Activated CD4-positive, alpha-beta T cell treated with anti-CD3 and anti-CD28 coated beads, Interleukin-2, amount 50 U/mL, for 1 hour (primary cell): ENCODE measurements around the gene KDM8.
A peak's percentile ranks its signal among the peaks of the same experiment; 100 is the strongest.
"Not testable (repeated sequence)": the region's sequence is repeated elsewhere in the genome, so short reads cannot be mapped to it uniquely, and the experiment has no call there.

ENCODE experiments used
- DNase-seq: peaks from one replicate; pipeline ENCODE4 v3.0.0-alpha.2; 2020

KDM8 gene

GRCh38 chr16:27246439-27246838 lies 43.1 kb downstream of the KDM8 start:
- DNase-seq = no peak

- DNase-seq = not testable (repeated sequence)
Measured at GRCh38 chr16:27247076-27247475, 43.8 kb downstream of the KDM8 start.

DNA sequence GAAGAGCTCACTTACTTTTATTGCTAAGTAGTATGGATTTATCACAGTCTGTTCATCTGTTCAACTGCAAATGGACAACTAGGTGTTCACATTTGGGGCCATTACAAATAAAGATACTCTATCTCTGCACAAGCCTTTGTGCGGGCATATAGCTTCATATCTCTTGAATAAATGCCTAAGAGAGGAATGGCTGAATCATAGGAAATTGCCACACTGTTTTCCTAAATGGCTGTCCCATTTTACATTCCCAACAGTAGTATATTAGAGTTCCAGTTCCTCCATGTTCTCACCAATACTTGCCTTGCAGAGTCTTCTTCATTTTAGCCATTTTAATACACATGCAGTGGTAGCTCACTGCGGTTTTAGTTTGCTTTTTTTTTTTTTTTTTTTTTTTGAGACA lies 44.7 kb downstream of the KDM8 start:
- no peak for DNase-seq

- not testable (repeated sequence) for DNase-seq
Measured at GRCh38 chr16:27248886-27249285, 45.6 kb downstream of the KDM8 start.

DNA sequence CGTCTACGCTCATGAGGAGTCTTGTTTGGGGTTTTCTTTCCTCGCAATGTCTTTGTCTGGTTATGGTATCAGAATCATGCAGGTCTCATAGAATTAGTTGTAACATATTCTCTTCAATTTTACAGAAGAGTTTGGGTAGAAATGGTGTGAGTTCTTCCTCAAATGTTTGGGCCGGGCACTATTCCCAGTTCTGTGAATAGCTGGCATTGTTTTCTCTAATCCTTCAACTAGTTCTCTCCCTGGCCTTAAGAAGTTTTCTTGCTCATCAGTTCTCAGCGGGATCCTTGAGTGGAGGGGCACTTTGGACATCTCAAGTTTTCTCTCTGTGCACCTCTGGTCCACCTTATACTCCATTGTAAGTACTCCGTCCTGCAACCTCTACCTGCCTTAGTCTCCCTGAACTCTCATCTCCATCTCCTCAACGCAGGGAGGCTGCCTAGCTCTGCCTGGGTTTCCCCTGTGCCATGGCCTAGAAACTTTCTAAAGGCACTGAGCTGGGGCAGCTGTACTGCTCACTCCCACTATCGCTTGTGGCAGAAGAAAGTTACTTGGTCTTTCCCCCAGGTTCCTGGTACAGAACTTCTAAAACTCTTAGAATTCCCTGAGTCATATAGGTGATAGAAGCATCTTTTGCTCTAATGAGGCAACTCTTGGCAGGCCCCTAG lies 48.3 kb downstream of the KDM8 start:
- no peak for DNase-seq

DNA sequence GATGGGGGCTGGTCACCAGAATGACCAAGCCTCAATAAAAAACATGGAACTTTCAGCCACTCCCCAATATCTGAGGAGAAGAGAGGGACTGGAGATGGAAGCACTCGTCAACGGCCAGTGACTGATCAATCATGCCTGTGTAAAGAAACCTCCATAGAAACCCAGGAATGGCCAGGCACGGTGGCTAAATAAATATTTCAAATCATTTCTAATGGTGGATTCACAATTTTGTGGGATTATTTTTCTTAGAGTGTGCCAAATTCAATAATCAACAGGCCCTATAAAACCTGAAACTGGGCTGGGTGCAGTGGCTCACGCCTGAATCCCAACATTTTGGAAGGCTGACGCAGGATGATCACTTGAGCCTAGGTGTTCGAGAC lies 48.9 kb downstream of the KDM8 start:
- no peak for DNase-seq

DNA sequence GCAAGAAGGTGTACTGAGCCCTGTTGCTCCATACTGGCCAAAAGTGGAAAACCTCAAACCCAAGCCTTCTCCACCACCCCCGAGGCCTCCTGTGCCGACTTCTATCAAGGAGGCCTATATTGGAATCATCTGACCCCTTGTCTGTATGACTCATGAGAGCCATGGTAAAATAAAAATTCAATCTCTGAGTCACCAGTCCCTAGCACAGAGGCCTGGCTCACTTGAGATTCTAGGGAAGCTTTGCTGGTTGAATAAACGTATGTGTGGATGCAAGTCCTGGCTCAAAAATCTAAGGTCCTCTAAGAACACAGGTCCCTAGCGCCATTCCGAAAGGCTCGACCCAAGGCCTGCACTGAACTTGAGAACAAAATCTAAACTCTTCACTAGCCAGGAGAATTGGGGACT lies 50.2 kb downstream of the KDM8 start:
- no peak for DNase-seq

GRCh38 chr16:27254262-27254811 lies 51.0 kb downstream of the KDM8 start:
- no peak for DNase-seq

- DNase-seq = no peak
Measured at GRCh38 chr16:27256861-27257260, 53.5 kb downstream of the KDM8 start.

GRCh38 chr16:27257271-27257670 lies 53.9 kb downstream of the KDM8 start:
- DNase-seq = no peak

DNA sequence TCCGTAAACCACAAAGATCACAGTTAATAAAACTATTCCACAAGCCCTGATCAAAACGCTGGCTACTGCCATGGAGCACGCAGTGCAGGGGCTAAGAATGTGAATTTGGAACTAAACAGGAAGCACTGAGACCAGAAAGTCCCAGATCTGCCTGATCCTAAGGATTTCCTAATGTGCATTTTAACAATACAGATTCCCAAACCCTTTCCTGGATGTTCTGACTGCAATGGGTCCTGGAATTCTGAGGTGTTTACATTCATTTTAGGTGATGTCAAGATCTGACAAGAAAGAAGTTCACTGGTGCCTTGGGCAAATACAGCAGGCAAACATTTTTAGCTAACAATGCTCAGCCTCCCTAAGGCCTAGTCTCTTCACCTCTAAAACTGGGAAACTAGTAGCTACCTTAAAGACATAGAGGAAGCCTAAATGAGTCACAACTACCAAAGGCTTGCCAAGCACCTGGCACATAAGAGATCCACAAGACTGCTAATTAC lies 55.0 kb downstream of the KDM8 start:
- no peak for DNase-seq

DNA sequence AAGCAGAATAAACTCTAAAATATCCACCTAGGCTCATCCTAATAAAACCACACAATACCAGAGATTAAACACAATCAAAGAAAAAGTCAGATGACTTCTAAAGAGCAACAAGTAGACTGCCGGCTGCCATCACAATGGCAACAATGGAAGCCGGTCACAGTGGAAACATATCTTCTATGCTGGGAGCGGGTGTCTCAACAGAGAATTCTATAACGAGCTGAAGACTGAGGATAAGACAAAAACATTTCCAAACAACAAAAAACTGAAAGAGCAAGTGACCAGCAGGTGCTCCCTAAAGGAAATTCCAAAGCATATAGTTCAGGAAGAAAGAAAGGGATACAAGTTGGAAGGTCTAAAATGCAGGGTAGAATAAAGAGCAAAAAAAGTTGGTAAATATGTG lies 56.4 kb downstream of the KDM8 start:
- no peak for DNase-seq

GRCh38 chr16:27262904-27263423 lies 59.6 kb downstream of the KDM8 start:
- DNase-seq = not testable (repeated sequence)

DNA sequence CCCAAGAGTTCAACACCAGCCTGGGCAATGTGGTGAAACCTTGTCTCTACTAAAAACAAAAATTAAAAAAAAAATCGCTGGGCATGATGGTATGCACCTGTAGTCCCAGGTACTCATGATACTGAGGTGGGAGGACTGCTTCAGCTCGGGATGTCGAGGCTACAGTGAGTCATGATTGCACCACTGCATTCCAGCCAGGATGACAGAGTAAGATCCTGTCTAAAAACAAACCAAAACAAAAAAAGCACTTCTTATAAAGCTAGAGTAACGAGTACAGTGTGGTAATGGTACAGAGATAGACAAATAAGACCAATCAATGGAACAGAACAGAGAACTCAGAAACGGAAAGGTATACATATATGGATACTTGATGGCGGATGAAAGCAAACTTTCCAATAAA lies 60.8 kb downstream of the KDM8 start:
- DNase-seq = no peak

DNA sequence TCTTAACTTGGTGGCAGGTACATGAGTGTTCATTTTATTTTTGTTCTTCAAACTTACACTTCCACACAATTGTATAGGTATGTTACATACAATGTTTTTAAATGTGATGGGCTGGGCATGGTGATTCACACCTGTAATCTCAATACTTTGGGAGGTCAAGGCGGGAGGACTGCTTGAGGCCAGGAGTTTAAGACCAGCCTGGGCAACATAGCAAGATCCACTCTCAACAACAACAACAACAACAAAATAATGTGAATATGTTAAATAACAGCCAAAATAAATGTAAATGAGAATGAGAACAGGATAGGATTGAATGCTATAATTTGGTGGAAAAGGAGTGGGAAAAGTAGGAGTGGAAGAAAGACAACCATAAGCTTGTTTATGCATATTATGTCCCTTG lies 62.7 kb downstream of the KDM8 start:
- DNase-seq = no peak

DNA sequence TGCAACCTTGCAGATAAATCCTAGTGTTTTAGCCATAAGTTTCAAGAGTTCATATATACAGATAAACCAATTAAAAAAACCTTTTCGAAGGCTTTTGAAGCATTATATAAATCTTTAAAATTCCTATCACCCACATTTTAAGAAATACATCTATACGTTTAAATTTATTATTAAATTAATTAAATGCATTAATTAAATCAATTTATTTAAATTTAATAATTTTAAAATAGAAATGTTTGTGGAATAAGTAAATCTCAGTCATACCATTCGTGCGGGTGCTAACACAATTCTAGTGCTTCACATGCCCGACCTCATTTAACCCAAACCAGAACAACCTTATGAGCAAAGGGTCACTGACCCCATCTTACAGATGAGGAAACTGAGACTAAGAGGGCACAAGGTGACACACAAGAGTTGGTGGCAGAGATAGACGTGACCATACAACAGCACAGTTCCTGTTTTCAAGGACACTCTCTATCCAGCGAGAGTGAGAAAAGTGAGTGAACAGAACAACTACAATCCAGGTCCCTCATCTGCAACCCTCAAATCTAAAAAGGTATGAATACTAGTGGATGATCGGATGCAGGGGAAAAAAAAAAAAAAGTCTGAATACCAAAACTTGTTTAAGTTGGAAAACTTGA lies 63.8 kb downstream of the KDM8 start:
- no peak for DNase-seq

- DNase-seq = peak; percentile 97
Measured at GRCh38 chr16:27268376-27269299, 65.3 kb downstream of the KDM8 start, which contains the start of gene NSMCE1. NSMCE1 (minus strand) TSS chr16:27268772; CDS start chr16:27257570, 11,202 bp downstream.

DNA sequence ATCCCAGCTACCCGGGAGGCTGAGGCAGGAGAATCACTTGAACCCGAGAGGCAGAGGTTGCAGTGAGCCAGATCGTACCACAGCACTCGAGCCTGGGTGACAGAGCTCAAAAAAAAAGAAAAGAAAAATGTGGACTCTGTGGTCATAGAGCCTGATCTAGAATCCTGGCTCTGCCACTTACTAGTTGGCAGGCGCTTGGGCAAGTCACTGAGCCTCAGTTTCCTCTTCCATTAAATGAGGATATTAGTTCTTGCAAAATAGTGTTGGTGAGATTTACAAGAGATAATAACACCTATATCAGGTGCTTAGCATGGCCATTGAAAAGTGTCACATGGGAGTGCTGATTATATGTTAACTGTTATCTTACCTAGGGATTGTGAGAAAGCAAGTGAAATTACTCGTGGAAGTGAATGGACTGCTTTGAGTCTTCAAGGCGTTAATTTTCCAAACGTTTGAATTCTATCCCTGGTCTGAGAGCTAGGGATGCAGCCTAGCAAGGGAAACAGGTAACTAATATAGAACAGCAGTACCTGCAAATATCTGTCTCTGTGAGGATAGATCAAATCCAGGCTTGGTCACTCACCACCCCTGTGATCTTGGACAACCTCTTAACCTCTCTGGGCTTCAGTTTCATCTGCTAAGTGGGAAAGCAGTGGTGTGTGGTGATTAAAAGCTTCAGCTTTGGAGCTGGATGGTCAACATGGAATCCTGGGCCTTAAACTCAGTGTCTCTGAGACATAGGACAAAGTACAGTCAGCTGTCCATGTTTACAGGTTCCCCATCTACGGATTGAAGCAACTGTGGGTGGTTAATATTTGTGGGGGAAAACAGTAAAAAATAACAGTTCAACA lies 66.2 kb downstream of the KDM8 start:
- no peak for DNase-seq

DNA sequence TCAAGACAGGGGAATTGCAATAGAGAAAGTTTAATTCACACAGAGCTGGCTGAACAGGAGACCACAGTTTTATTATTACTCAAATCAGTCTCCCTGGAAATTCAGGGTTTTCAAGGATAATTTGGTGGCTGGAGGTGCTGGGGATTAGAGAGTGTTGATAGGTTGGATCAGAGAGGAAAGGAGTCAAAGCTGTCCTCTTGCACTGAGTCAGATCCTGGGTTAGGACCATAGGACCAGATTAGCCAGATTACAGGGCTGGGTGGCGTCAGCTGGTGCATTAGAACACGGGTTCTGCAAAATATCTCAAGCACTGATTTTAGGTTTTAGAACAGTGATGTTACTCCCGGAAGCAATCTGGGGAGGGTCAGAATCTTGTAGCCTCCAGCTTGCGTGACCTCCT lies 67.0 kb downstream of the KDM8 start:
- DNase-seq = no peak
